IMR-90 (cell line): ENCODE measurements around the gene FBN1. TPM values are rescaled to one million over a fixed set of nuclear protein-coding genes. Genes with fewer than 3 reads are reported as not detected.
A peak's percentile ranks its signal among the peaks of the same experiment; 100 is the strongest.

Source experiments
- ATAC-seq: fragments of 200-7000 bp; cut with Tn5 transposase; 2 replicates; pipeline ENCODE4 v1.9.1; 2020; ENCODE audit warnings: low read depth, mild to moderate bottlenecking, moderate library complexity
- BruUV-seq: library from RNA; stranded (reverse); fragments of 400-500 nt; replicated peaks from 2 replicates; lab custom pipeline; 2021; lab: Mats Ljungman, UMichigan
- CTCF ChIA-PET: fragments of 300-600 bp; formaldehyde crosslinking; extraction: SDS; loops from one replicate; lab custom pipeline; 2021; ENCODE audit warnings: antibody characterized with exemption; lab: Yijun Ruan, JAX
- POLR2A ChIA-PET: fragments of 300-600 bp; sonication (Branson Sonifier 250); formaldehyde crosslinking; loops from one replicate; lab custom pipeline; 2022; ENCODE audit warnings: antibody characterized with exemption; ENCODE audit not compliant: unreplicated experiment; lab: Charles Lee
- DNase-seq: peaks from one replicate; pipeline ENCODE4 v3.0.0; 2013
- H2AFZ ChIP-seq: replicated peaks from 2 replicates; pipeline ENCODE3; 2013; ENCODE audit warnings: low read length, mild to moderate bottlenecking; ENCODE audit not compliant: poor library complexity
- H2AK5ac ChIP-seq: 2 replicates; pipeline ENCODE4 v1.6.1; 2013; ENCODE audit warnings: low read depth, low read length, inconsistent platforms
- H2AK9ac ChIP-seq: replicated peaks from 2 replicates; pipeline ENCODE3; 2013; ENCODE audit warnings: mild to moderate bottlenecking, low read depth, low read length, moderate library complexity; ENCODE audit not compliant: poor library complexity
- H2BK120ac ChIP-seq: 2 replicates; pipeline ENCODE4 v1.6.1; 2013; ENCODE audit warnings: low read depth, low read length, inconsistent platforms
- H2BK15ac ChIP-seq: 3 replicates; pipeline ENCODE4 v1.6.1; 2013; ENCODE audit warnings: low read depth, low read length, inconsistent platforms
- H2BK20ac ChIP-seq: 2 replicates; pipeline ENCODE4 v1.6.1; 2013; ENCODE audit warnings: low read depth, mild to moderate bottlenecking, inconsistent platforms, low read length, moderate library complexity
- H2BK5ac ChIP-seq: 2 replicates; pipeline ENCODE4 v1.6.1; 2013; ENCODE audit warnings: mild to moderate bottlenecking, low read depth, low read length, inconsistent platforms; ENCODE audit not compliant: poor library complexity, severe bottlenecking
- H3K14ac ChIP-seq: replicated peaks from 2 replicates; pipeline ENCODE4 v1.6.1; 2013; ENCODE audit warnings: low read depth, low read length, inconsistent platforms
- H3K18ac ChIP-seq: 2 replicates; pipeline ENCODE4 v1.6.1; 2013; ENCODE audit warnings: low read depth, low read length, control low read depth
- H3K23ac ChIP-seq: 2 replicates; pipeline ENCODE4 v1.6.1; 2013; ENCODE audit warnings: low read depth, low read length, inconsistent platforms
- H3K27ac ChIP-seq: 2 replicates; pipeline ENCODE4 v1.5.1; 2013; ENCODE audit warnings: mild to moderate bottlenecking, control low read depth, low read length; ENCODE audit not compliant: insufficient read depth
- H3K27me3 ChIP-seq: 2 replicates; pipeline ENCODE4 v1.6.1; 2013; ENCODE audit warnings: low read length; ENCODE audit not compliant: control insufficient read depth, insufficient read depth
- H3K36me3 ChIP-seq: 2 replicates; pipeline ENCODE4 v1.6.1; 2013; ENCODE audit warnings: low read length, mixed read lengths; ENCODE audit not compliant: control insufficient read depth, insufficient read depth
- H3K4ac ChIP-seq: 2 replicates; pipeline ENCODE4 v1.6.1; 2013; ENCODE audit warnings: low read depth, low read length, inconsistent platforms
- H3K4me1 ChIP-seq: 2 replicates; pipeline ENCODE4 v1.6.1; 2013; ENCODE audit warnings: low read length, mixed read lengths; ENCODE audit not compliant: control insufficient read depth, insufficient read depth
- H3K4me2 ChIP-seq: 2 replicates; pipeline ENCODE4 v1.6.1; 2013; ENCODE audit warnings: low read depth, mild to moderate bottlenecking, control low read depth, low read length, moderate library complexity
- H3K4me3 ChIP-seq: 2 replicates; pipeline ENCODE4 v1.5.1; 2013; ENCODE audit warnings: low read depth, mild to moderate bottlenecking, control low read depth, low read length, moderate library complexity; ENCODE audit not compliant: insufficient read depth
- H3K56ac ChIP-seq: 2 replicates; pipeline ENCODE4 v1.6.1; 2013; ENCODE audit warnings: low read length, inconsistent platforms; ENCODE audit not compliant: insufficient read depth; ENCODE audit errors: extremely low read depth
- H3K79me1 ChIP-seq, 2 experiments: 2 replicates each; pipeline ENCODE4 v1.6.1; 2013; ENCODE audit warnings: low read length in 2 of 2, inconsistent platforms in 1 of 2, low read depth in 1 of 2
- H3K9ac ChIP-seq: 2 replicates; pipeline ENCODE4 v1.6.1; 2013; ENCODE audit warnings: low read depth, low read length, control low read depth
- H3K9me1 ChIP-seq: 2 replicates; pipeline ENCODE4 v1.6.1; 2013; ENCODE audit warnings: low read length, inconsistent platforms; ENCODE audit not compliant: insufficient read depth
- H3K9me3 ChIP-seq: 2 replicates; pipeline ENCODE4 v1.6.1; 2013; ENCODE audit warnings: low read length; ENCODE audit not compliant: control insufficient read depth, insufficient read depth
- H4K20me1 ChIP-seq: 2 replicates; pipeline ENCODE4 v1.6.1; 2013; ENCODE audit warnings: low read length, inconsistent platforms; ENCODE audit not compliant: insufficient read depth
- H4K5ac ChIP-seq: 2 replicates; pipeline ENCODE4 v1.6.1; 2013; ENCODE audit warnings: mild to moderate bottlenecking, low read depth, low read length, control low read depth
- H4K8ac ChIP-seq, 2 experiments: 2 replicates each; pipeline ENCODE4 v1.6.1; 2013; ENCODE audit warnings: low read depth in 2 of 2, low read length in 2 of 2, control low read depth in 1 of 2, inconsistent platforms in 1 of 2
- H4K91ac ChIP-seq: 2 replicates; pipeline ENCODE4 v1.6.1; 2013; ENCODE audit warnings: low read depth, low read length, inconsistent platforms; ENCODE audit not compliant: insufficient read depth
- BHLHE40 ChIP-seq: fragments of 150-350 bp; IDR thresholded peaks from 2 replicates; pipeline ENCODE4 v1.6.1; 2016; ENCODE audit warnings: mild to moderate bottlenecking, low read depth, low read length
- CEBPB ChIP-seq: IDR thresholded peaks from 2 replicates; pipeline ENCODE4 v1.6.1; 2012; ENCODE audit warnings: low read depth, low read length, improper control_type of control experiment
- CHD1 ChIP-seq: IDR thresholded peaks from 2 replicates; pipeline ENCODE4 v1.6.1; 2012; ENCODE audit warnings: low read depth, low read length, improper control_type of control experiment
- MAFK ChIP-seq: IDR thresholded peaks from 2 replicates; pipeline ENCODE4 v1.6.1; 2012; ENCODE audit warnings: low read depth, low read length, improper control_type of control experiment
- MXI1 ChIP-seq: IDR thresholded peaks from 2 replicates; pipeline ENCODE4 v1.6.1; 2012; ENCODE audit warnings: low read depth, mild to moderate bottlenecking, low read length, moderate library complexity, borderline replicate concordance
- NFE2L2 ChIP-seq: fragments of 150-350 bp; IDR thresholded peaks from 2 replicates; pipeline ENCODE4 v1.6.1; 2016; ENCODE audit warnings: low read depth, mild to moderate bottlenecking, low read length
- RAD21 ChIP-seq: IDR thresholded peaks from 2 replicates; pipeline ENCODE4 v1.6.1; 2012; ENCODE audit warnings: low read length, improper control_type of control experiment
- SMC3 ChIP-seq: fragments of 150-350 bp; IDR thresholded peaks from 2 replicates; pipeline ENCODE4 v1.6.1; 2016; ENCODE audit warnings: low read depth, mild to moderate bottlenecking, antibody characterized with exemption, low read length, moderate library complexity
- USF2 ChIP-seq: fragments of 150-350 bp; IDR thresholded peaks from 2 replicates; pipeline ENCODE4 v1.6.1; 2017; ENCODE audit warnings: mild to moderate bottlenecking, antibody characterized with exemption, low read length, low read depth
- WGBS, 2 experiments: methylation state at CpG; one replicate each; pipeline versions ENCODE4 v1.1.5 to v1.1.7; 2013; ENCODE audit warnings: missing lambda C conversion rate in 2 of 2; ENCODE audit not compliant: insufficient read length in 1 of 2; ENCODE audit errors: extremely low coverage in 2 of 2; 5-methylcytosine and 5-hydroxymethylcytosine counted together
- dilution Hi-C: fragments of 300-500 bp; cut with HindIII; formaldehyde crosslinking; loops from one replicate; pipeline ENCODE4 v1.14.3; 2018; ENCODE audit warnings: low sequenced_read_pairs; ENCODE audit not compliant: unreplicated experiment
- in situ Hi-C: fragments of 300-500 bp; cut with MboI; formaldehyde crosslinking; loops from 3 replicates; pipeline ENCODE4 v1.14.3; 2019; ENCODE audit warnings: low sequenced_read_pairs, inconsistent platforms, mixed read lengths
- intact Hi-C: fragments of 100-400 bp; cut with micrococcal nuclease; formaldehyde crosslinking; loops from 2 replicates; pipeline ENCODE4 v1.10.0; 2022
- polyA plus RNA-seq, 3 experiments: library from polyadenylated mRNA; depleted of rRNA; stranded (reverse); fragments of >200 nt; gene quantifications; 2 replicates each; pipeline ENCODE4 v1.2.3, GENCODE V29; 2012; ENCODE audit warnings: low replicate concordance in 1 of 3
- total RNA-seq: library from RNA; depleted of rRNA; stranded (reverse); fragments of >200 nt; gene quantifications from 2 replicates; pipeline ENCODE4 v1.2.3, GENCODE V29; 2012

FBN1 gene
- total and polyA plus RNA-seq, 2 of the 4 experiments (the other 2 are of a cell fraction): 134 to 283 TPM

- Histone ChIP-seq H3K4me3 (no peak overlapping the region), H3K27me3 (no peaks in the 10 kb centered on the region), H3K79me1 (no peaks in the 10 kb centered on the region), H2AK5ac (no peak overlapping the region), H2BK15ac (no peak overlapping the region), H3K23ac (no peak overlapping the region), H3K56ac (no peak overlapping the region), H3K4ac (no peak overlapping the region), H4K91ac (no peak overlapping the region), H3K14ac (no peak overlapping the region; the same call in 1 of the 2 replicates), H4K8ac (no peak overlapping the region), H2BK20ac (no peak overlapping the region), H2BK5ac (no peak overlapping the region), H3K9me3 (no peaks in the 10 kb centered on the region), H3K9me1 (peaks cover 4% of the 10 kb centered on the region; the same call in 1 of the 2 replicates), H3K18ac (no peak overlapping the region), H3K4me1 (peaks cover 2% of the 10 kb centered on the region; the same call in 1 of the 2 replicates), H2BK120ac (no peak overlapping the region), H2AK9ac (peak overlapping the region; percentile 33), H4K20me1 (no peaks in the 10 kb centered on the region), H3K36me3 (no peaks in the 10 kb centered on the region), H4K5ac (no peak overlapping the region), H3K9ac (no peak overlapping the region), H2AFZ (no peak overlapping the region), H3K4me2 (no peak overlapping the region), H3K27ac (no peak overlapping the region)
- ATAC-seq: peak; percentile 52
- TF ChIP-seq MXI1 (no peak), SMC3 (no peak), NFE2L2 (no peak), MAFK (no peak), USF2 (no peak), CHD1 (no peak), RAD21 (no peak), CEBPB (peak; percentile 69), BHLHE40 (no peak)
- dilution Hi-C loops: no loop called here
- ChIA-PET CTCF (interaction anchor here (1.0 kb wide), 1 partner anchor 9 kb away, joined by 3 read pairs; no protein-coding TSS in a partner anchor), POLR2A (no interaction called here)
- in situ Hi-C loops: loop anchor here (25.0 kb wide), 1 partner anchor 592 kb away; the partner anchor contains the start of gene SHC4
- intact Hi-C loops: no loop called here
- BruUV-seq: no TSS peak
- DNase-seq: peak; percentile 89
- no CpG with 5 or more reads among the region's 3 CpGs for WGBS, 2 experiments
Measured at GRCh38 chr15:48370460-48370859, 275.0 kb downstream of the FBN1 start.
